ENCODE data around the gene PARPBP.
"Not testable (repeated sequence)": the region's sequence is repeated elsewhere in the genome, so short reads cannot be mapped to it uniquely, and the experiment has no call there.

Gene PARPBP

DNA sequence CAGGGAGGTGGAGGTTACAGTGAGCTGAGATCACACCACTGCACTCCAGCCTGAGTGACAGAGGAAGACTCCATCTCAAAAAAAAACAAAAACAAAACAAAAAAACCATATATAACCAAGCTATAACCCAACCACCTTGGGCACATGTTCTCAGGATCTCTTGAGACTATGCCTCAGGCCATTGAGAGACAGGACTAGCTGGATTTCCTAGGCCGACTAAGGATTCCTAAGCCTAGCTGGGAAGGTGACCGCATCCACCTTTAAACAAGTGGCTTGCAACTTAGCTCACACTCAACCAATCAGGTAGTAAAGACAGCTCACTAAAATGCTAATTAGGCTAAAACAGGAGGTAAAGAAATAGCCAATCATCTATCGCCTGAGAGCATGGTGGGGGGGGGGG, 35.2 kb downstream of the PARPBP start:
- not testable (repeated sequence) for DNase-seq

DNA sequence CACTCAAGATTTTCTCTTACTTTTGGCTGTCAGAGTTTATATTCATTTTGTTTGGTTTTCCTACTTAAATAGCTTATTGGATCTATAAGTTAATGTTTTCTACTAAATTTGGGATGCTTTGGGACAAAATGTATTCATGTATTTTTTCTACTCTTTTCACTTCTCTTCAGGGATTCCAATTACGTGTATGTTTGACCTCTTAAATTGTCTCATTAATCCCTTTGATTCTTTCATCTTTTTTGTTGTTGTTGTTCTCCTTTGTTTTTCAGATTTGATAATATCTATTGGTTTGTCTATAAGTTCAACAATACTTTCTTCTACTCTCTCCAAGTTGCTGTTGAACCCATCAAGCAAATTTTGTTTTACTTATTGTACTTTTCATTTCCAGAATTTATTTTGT, 43.4 kb downstream of the PARPBP start:
- no peak for DNase-seq

DNA sequence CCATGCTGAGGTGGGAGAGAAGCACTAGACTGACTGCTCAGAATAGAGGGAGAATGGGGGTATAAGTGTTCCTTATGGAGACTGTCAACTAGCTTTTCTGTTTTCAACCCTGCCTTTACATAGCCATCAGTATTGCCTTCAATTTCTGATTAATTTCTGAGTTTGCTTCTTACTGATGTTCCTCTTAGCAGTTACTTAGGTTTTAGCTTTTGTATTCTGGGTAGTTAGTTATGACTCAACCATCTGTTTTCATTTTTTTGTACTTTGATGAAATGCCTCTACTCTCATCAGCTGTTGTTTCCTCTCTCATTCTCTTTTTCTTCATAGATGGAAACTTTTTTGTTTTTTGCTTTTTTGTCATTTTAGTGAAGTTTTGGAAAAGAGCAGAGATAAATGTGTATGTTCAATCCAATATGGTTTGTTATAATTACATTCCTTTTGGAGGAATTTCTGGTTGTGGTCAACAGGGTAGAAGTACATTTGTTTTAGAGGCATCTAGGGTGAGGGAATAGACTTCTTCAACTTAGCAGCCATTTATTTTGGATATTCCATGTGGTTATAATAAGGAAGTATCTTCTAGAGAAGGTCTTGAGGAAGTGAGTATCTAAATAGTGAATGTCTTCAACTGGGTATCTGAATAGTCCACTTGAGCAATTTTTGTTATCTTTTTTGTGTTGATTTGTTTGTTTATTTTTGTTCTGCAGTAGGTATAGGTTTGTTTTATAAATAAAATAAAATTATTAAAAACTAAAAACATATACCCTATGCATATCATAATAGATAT, 48.0 kb downstream of the PARPBP start:
- DNase-seq = no peak

DNA sequence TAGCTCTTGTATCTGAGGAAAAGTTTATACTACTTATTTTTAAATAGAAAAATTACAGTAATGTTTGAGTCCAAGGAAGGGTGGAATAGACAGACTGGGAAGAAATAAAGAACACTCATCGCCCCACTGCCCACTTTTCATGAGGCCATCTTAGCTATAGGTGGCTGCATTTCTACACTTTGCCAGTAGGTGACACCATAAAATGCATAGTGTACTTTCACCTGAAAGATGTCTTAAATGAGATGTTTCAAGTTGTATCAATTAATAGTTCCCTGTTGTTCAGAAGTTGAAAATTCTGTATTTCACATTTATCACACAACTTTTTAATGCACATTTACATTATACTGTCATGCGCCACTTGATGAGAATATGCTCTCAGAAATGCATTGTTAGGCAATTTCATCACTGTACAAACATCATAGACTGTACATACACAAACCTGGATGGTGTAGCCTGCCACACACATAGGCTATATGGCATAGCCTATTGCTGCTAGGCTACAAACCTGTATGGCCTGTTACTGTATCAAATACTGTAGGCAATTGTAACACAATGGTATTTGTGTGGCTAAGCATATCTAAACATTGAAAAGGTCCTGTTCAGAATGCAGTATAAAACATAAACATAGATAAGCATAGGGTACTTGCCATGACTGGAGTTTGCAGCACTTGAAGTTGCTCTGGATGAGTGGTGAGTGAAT, 50.1 kb downstream of the PARPBP start:
- no peak for DNase-seq

DNA sequence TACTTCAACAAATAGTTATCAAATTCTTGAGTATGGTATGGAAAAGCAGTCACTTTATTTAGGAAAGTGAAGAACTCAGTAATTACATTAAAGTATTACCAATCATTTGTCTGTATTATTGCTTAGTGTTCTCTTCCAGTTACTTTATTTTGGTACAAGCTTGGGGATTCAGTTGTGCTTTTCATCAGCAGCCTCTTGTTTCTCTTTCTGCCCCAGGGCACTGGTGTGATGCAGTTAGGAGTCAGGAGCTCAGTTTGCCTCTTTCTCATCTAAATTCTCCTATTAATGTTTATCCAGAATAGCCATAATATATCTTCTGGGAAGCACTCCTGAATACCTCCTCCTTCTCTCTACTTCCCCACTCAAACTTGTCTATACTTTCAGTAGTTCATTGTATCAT, 52.0 kb downstream of the PARPBP start:
- no peak for DNase-seq

DNA sequence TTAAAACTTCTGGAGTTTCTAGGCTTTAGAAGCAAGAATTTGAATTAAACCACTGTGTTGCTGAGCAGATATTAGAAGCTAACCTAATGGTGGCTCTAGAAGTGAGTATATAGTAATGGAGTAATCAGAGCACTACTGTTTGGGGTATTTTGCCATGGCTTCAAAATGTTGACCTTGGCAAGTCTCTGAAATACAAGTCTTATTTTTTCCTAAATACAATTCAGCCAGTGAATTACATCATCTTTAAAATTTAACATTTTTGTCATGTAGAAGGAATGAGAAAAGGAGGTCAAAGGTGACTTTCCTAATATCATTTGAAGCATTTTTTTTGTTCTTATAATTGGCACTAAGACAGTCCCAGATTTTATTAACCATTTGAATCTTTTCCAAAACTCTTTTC, 52.5 kb downstream of the PARPBP start:
- no peak for DNase-seq

DNA sequence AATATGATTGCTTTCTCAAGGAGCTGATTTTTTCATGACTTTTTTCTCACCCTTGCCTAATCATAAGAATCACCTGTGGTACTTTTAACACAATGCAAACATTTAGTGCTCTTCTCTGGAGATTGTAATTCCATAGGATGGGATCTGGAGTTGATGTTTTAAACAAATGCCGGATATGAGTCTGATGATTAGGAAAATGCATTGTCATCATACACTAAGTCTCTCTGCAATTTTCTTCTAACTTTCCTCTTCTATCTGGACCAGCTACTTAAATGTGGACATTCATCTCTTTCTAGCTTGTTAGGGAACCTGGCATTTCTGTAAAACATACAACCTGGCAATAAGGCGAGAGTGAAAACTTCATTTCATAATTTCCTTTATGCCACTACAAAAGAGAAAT, 54.1 kb downstream of the PARPBP start:
- DNase-seq = no peak

DNA sequence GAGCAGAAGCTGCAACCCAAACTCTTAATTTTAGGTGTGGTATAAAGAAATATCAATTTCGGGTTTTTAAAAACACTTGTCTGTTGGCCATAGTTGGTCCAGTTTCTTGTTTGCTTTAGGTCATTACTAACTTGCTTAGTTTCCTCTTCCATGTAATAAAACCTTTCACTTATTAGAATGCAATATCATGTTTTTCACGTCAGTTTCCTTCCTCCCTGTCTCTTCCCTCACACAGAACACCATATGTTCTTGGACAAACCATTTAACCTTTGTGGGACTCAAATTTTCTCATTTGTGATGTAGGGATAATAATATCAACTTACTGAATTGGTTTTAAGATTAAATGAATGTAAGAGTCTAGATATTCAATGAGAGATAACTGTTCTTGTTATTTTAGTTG, 54.8 kb downstream of the PARPBP start:
- no peak for DNase-seq

DNA sequence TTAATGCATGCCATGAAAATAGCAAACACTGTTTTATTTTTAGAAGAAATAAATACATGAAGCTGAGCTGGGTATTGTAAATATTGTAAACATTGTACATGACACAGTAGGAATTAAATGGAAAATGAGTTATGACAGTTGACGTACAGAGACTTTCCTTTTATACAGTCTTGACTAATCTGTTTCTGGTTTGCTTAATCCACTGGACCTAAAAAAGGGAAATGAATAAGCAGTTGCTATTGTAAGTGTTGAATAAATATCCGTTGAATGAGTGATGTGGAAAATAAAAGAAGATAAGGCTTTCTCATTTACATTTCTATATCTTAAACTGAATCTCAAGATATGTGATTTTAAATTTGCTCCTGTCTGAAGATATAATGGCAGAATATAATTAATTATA, 62.7 kb downstream of the PARPBP start:
- no peak for DNase-seq

DNA sequence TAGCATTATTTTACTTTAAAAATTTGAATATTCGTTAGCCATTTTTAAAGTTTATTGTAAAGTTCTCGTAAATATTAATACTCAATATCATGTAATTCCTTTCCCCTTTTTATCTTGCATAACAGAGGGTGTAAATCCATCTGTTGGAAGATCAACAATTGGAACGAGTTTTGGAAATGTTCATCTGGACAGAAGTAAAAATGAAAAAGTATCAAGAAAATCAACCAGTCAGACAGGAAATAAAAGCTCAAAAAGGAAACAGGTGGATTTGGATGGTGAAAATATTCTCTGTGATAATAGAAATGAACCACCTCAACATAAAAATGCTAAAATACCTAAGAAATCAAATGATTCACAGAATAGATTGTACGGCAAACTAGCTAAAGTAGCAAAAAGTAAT, 75.8 kb downstream of the PARPBP start:
- no peak for DNase-seq

DNA sequence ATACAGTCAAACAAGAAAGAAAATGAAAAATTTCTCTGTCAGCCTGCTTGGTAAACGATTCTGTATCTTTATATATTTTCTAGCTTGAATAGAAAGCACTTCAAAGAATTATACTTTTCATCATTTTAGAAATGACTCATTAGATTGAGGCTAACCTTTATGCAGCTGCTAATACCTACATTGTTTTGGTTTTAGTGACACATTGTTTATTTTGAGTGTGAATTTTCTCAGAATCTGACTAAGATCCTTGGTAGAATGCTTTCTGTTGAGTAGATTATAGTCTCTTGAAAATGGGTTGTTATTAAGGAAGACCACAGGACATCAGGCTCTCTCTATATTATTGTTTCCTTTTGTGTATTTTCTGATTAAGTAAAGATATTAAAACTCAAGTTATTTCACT, 77.8 kb downstream of the PARPBP start, which contains the start of gene PMCH:
PMCH (minus strand) TSS at position 45 of the 400 bp plus-strand sequence. CDS start 63 bp downstream, outside the sequence.
- DNase-seq = no peak

DNA sequence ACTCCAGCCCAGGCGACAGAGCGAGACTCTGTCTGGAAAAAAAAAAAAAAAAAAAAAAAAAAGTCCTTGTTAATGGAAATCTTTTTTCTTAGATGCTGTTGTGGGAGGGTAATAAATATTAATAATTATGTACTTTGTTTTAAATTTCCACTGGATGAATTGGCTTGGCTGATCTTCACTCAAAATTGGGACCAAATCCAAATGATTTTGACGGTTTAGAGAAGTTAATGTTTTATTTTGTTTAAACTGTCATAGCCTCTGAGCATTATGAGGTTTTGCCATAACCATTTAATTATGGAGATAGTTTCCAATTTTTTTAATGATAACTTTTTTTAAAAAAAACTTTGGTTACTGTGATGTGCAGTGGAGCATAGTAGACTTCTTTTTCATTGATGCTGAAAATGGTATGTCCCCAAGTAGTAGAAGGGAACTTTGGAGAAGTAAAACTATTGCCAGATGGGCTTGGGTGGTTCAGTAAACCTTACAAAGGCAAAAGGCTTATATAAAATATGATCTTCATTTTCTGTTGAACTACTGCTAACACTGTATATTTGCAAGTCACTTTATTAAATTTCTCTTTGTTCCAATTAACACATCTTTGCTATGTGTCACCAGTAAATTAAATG, 81.6 kb downstream of the PARPBP start:
- DNase-seq = no peak

DNA sequence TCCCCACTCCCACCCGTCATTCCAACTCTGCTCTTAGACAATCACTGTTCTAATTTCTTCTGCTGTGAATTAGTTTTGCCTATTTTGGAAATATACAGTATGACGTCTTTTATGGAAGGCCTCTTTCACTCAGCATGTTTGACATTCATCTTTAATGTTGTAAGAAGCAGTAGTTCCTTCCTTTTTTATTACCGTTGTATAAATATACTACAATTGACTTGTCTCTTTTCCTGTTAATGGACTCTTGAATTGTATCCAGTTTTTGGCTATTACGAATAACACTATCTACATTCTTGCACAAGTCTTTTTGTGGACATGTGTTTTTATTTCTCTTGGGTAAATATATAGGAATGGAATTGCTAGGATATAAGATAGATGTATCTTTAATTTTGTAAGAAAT, 82.6 kb downstream of the PARPBP start:
- DNase-seq = no peak

DNA sequence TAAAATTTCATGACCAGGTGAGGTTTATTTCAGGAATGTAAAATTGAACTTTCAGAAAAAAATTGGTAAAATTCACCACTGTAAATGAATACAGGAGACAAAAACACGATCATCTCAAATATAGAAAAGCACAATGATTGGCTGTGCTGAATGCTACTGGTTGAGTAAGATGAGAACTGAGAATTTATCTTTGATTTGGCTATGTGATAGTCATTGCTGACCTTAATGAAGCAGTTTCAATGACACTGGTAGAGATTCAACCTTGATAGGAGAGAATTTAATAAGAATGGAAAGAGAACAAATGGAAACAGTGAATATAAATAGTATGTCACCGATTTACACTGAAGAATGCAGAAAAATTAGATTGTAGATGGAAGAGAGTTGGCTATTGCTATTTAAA, 84.0 kb downstream of the PARPBP start:
- no peak for DNase-seq

DNA sequence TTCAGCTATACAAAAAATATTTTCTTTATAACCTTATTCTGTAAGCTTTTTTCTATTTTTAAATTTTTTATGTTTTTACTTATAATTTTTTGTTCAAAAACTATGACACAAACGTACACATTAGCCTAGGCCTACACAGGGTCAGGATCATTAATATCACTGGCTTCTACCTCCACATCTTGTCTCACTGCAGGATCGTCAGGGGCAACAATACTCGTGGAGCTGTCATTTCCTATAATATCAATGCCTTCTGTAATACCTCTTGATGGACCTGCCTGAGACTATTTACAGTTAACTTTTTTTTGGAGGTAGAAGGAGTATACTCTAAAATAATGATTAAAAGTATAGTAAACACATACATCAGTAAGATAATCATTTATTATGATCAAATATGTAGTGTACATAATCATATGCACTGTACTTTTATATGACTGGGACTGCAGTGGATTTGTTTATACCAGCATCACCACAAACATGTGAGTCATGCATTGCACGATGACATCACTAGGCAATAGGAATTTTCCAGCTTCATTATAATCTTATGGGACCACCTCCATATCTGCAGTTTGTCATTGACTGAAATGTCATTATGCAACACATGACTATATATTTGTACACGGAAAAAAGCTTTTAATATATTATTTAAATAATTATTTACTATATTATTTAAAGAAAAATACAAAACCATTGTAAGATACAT, 96.2 kb downstream of the PARPBP start:
- DNase-seq = no peak

DNA sequence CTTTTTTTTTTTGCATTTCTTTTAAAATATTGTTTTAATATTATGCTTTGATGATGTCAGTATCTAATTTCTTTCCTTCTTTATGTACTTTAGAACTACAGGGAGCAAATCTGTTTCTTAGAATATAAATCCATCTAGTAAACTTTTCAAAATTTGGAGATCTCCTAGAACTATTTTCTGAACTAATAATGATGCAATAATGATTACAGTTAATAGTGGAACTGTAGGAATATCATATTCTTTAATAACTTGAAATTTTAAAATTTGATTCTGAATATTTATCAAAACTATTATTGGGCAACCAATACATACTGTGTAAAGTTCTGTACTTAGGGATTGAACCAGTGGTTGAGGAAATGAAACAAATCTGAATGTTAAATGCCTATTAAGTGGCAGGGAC, 100.8 kb downstream of the PARPBP start:
- no peak for DNase-seq

DNA sequence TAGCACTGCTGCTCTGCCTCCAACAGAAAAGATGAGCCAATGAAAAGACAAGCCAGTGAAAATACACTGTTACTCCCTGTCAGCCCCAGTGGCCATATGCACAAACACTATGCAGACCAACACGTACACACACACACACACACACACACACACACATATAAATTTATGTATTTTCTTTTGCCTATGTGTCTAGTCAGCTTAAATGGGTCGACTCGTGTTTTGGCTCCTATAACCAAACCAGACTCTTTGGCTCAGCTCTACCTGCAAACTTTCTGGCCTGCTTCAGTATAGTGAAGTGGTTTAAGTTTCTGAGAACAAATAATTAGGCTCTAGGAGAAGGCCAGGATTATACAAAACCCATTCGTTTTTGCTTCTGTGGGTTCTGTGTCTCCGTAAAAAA, 108.0 kb downstream of the PARPBP start:
- no peak for DNase-seq

DNA sequence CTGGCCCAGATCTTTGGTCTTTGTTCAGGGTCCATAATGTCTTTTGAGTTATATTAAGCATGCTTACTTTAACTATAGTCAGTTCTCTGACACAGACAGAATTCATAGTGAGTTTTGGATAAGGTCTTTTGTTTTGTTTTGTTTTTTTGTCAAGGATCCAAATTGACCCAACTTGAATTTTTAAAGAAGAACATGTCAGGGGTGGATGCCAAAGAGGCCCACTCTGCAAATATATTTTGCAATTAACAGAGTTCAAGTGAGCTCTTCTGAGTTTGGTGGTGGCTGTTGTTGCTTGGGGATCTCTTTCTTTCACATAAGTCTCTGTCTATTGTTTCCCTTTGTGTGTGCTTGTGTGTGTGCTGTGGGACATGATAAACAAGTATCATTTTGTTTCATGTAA, 112.1 kb downstream of the PARPBP start:
- no peak for DNase-seq

DNA sequence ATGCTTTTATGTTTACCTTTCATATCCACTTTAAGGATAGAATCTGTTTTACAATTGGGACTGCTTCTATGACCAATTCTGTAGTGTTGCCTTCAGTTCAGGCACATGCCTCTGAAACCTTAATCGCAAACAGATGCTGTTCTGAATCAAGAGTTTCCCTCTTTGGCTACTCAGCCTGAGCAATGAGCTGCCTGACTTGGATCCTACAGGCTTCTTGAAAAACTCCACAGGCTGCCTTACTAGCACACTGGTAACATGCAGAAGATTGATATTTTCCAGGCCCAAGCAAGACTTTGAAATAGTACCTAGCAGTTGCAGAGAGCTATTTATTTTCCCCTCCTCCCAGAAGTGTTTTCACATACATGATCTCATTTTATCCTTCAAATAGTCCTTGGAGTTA, 112.5 kb downstream of the PARPBP start:
- DNase-seq = no peak

DNA sequence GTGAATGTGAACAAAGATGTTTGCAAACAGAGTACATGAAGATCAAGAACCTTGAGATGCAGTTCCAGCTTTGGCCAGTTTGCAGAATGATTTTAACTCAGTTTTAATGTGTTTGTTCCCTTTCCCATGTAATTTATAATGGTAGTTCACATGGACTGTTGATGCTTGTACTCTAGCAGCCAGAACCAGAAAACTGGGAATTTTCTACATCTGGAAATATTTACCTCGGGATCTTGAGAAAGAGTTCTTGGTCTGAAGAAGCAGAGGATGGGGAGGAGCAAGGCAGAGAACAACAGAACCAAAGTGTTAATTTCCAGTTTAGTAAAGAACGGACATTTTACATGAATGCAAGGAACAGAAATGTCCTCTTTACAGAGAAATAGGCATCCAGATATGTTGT, 114.6 kb downstream of the PARPBP start:
- no peak for DNase-seq

DNA sequence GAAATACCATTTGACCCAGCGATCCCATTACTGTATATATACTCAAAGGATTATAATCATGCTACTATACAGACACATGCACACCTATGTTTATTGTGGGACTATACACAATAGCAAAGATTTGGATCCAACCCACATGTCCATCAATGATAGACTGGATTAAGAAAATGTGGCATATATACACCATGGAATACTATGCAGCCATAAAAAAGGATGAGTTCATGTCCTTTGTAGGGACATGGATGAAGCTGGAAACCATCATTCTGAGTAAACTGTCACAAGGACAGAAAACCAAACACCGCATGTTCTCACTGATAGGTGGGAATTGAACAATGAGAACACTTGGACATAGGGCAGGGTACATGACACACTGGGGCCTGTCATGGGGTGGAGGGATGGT, 120.9 kb downstream of the PARPBP start:
- DNase-seq = not testable (repeated sequence)
